ENCODE data around the gene ITPKA.
"Not testable (repeated sequence)": the region's sequence is repeated elsewhere in the genome, so short reads cannot be mapped to it uniquely, and the experiment has no call there.

ITPKA gene

GRCh38 chr15:41493205-41493901 is at the start of gene ITPKA:
Gene ITPKA, plus strand, starts transcription at chr15:41493874. Its CDS starts 54 bp downstream, at chr15:41493928.
- peak; percentile 43 to 82 (median 69) for DNase-seq

- DNase-seq, result no peak
Observed at GRCh38 chr15:41445399-41445798, 48.3 kb upstream of the ITPKA start.

- DNase-seq, result no peak
Observed at GRCh38 chr15:41462084-41462795, 31.4 kb upstream of the ITPKA start.

- no peak for DNase-seq
Observed at GRCh38 chr15:41464889-41465580, 28.6 kb upstream of the ITPKA start.

- peak in 2 of 3 experiments; percentile 5 to 58 for DNase-seq
Observed at GRCh38 chr15:41465822-41466421, 27.8 kb upstream of the ITPKA start.

- no peak for DNase-seq
Observed at GRCh38 chr15:41466711-41467110, 27.0 kb upstream of the ITPKA start.

- DNase-seq, result not testable (repeated sequence)
Observed at GRCh38 chr15:41469644-41470043, 24.0 kb upstream of the ITPKA start.

GRCh38 chr15:41473418-41473817 is 20.3 kb upstream of the ITPKA start:
- no peak for DNase-seq

- DNase-seq, result no peak
Observed at GRCh38 chr15:41474436-41474835, 19.2 kb upstream of the ITPKA start.

- DNase-seq, result no peak
Observed at GRCh38 chr15:41474941-41475340, 18.7 kb upstream of the ITPKA start.

- DNase-seq, result no peak
Observed at GRCh38 chr15:41476416-41477048, 17.1 kb upstream of the ITPKA start.

GRCh38 chr15:41480396-41481140 is 13.1 kb upstream of the ITPKA start:
- DNase-seq, result no peak

GRCh38 chr15:41482110-41482877 is 11.4 kb upstream of the ITPKA start:
- DNase-seq, result no peak

GRCh38 chr15:41483115-41483514 is 10.6 kb upstream of the ITPKA start:
- no peak for DNase-seq

- DNase-seq, result no peak
Observed at GRCh38 chr15:41483519-41483918, 10.2 kb upstream of the ITPKA start.

GRCh38 chr15:41484937-41485625 is 8.6 kb upstream of the ITPKA start:
- no peak for DNase-seq

- no peak for DNase-seq
Observed at GRCh38 chr15:41486286-41486685, 7.4 kb upstream of the ITPKA start.

GRCh38 chr15:41487381-41487780 is 6.3 kb upstream of the ITPKA start:
- DNase-seq, result no peak

- DNase-seq, result no peak
Observed at GRCh38 chr15:41487802-41488201, 5.9 kb upstream of the ITPKA start.

GRCh38 chr15:41489641-41490040 is 4.0 kb upstream of the ITPKA start:
- no peak for DNase-seq

GRCh38 chr15:41490355-41490754 is 3.3 kb upstream of the ITPKA start:
- no peak for DNase-seq

All from NCI-H1417 (cell line).